Natural killer cell (primary cell): ENCODE measurements around the gene NPAS3. TPM values are rescaled to one million over a fixed set of nuclear protein-coding genes. Genes with fewer than 3 reads are reported as not detected.

Source experiments
- ATAC-seq, 3 donors: fragments of 150-1000 bp in 2 of 3; fragments of 200-7000 bp in 1 of 3; cut with Tn5 transposase; 1 replicate in 1 of 3; 2 replicates in 2 of 3; pipeline ENCODE4 v1.10.0; 2021; ENCODE audit warnings: mild to moderate bottlenecking in 2 of 3, moderate library complexity in 2 of 3
- DNase-seq, 2 donors: peaks; one replicate each; pipeline versions ENCODE4 v3.0.0 to v3.0.0-alpha.2; 2013 to 2021; ENCODE audit warnings: mixed read lengths in 1 of 2
- H3K27ac ChIP-seq: one replicate; pipeline ENCODE4 v1.5.1; 2013; ENCODE audit warnings: mild to moderate bottlenecking, low read length
- H3K27me3 ChIP-seq: one replicate; pipeline ENCODE4 v1.6.1; 2013; ENCODE audit warnings: low read length; ENCODE audit not compliant: control insufficient read depth, insufficient read depth
- H3K36me3 ChIP-seq: one replicate; pipeline ENCODE4 v1.6.1; 2013; ENCODE audit warnings: low read length; ENCODE audit not compliant: control insufficient read depth, insufficient read depth
- H3K4me1 ChIP-seq: one replicate; pipeline ENCODE4 v1.6.1; 2013; ENCODE audit warnings: low read length; ENCODE audit not compliant: control insufficient read depth, insufficient read depth
- H3K4me3 ChIP-seq: one replicate; pipeline ENCODE4 v1.5.1; 2013; ENCODE audit warnings: low read length
- H3K9me3 ChIP-seq: one replicate; pipeline ENCODE4 v1.6.1; 2013; ENCODE audit warnings: low read length; ENCODE audit not compliant: control insufficient read depth, insufficient read depth
- H3K27ac Mint-ChIP-seq, 2 donors: one replicate each; pipeline ENCODE4 v1.8.0; 2022; ENCODE audit warnings: mild to moderate bottlenecking in 2 of 2, mixed read lengths in 2 of 2, moderate library complexity in 1 of 2
- H3K27me3 Mint-ChIP-seq, 2 donors: one replicate each; pipeline ENCODE4 v1.8.0; 2022; ENCODE audit warnings: low read depth in 2 of 2, mixed read lengths in 2 of 2
- H3K36me3 Mint-ChIP-seq: one replicate; pipeline ENCODE4 v1.8.0; 2022; ENCODE audit warnings: mixed read lengths
- H3K4me1 Mint-ChIP-seq, 2 donors: one replicate each; pipeline ENCODE4 v1.8.0; 2022; ENCODE audit warnings: mixed read lengths in 2 of 2
- H3K4me3 Mint-ChIP-seq: one replicate; pipeline ENCODE4 v1.8.0; 2022; ENCODE audit warnings: mild to moderate bottlenecking, moderate library complexity, mixed read lengths
- H3K9me3 Mint-ChIP-seq, 2 donors: one replicate each; pipeline ENCODE4 v1.8.0; 2022; ENCODE audit warnings: mixed read lengths in 2 of 2
- WGBS: methylation state at CpG from one replicate; pipeline ENCODE4 v1.1.7; 2013; ENCODE audit warnings: missing lambda C conversion rate; ENCODE audit not compliant: insufficient coverage; 5-methylcytosine and 5-hydroxymethylcytosine counted together
- intact Hi-C: fragments of 100-400 bp; cut with micrococcal nuclease; formaldehyde crosslinking; loops from one replicate; pipeline ENCODE4 v1.14.2; 2022
- total RNA-seq, 4 donors: library from RNA; stranded (reverse); fragments of 120-200 nt in 1 of 4; gene quantifications; one replicate each; pipeline versions ENCODE4 v1.2.3 to v1.2.4, GENCODE V29; 2013 to 2022
- TF ChIP-seq, protein P1 (sequence below): fragments of 200-600 bp; IDR thresholded peaks from one replicate; pipeline ENCODE4 v1.8.0; 2022; ENCODE audit warnings: antibody characterized with exemption

The NPAS3 gene
- total RNA-seq, 3 donors from 2014 or later (not counting 1 experiment from before 2014, with no cell fraction given): not detected

DNA sequence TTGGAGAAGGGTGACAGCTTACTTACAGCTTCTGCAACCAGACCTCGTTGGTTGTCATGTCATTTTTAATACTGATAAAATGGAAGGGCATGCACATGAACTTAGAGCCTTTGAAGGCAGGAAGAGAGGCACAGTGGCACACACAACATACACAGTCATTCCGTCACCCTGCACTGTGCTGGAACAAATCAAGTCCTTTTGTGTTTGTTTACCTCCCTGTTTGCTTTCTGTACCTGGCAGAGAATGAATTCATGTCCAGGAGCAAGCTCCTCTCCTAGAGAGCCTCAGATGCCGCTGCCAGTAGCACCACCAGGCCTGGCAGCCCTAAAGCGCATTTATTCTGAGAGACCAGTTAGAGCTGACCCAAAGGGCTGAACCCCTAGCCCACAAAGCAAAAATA, 551.9 kb downstream of the NPAS3 start:
- no peaks in the 10 kb centered on the region for H3K36me3 ChIP-seq
- Mint-ChIP-seq H3K4me3 (no peak overlapping the region), H3K4me1 (no peaks in the 10 kb centered on the region), H3K27ac (no peak overlapping the region), H3K27me3 (peaks cover 0 to 2% of the 10 kb centered on the region in 2 donors), H3K36me3 (peaks cover 8% of the 10 kb centered on the region), H3K9me3 (peaks cover 6 to 13% of the 10 kb centered on the region in 2 donors)
- no peak overlapping the region for H3K27ac ChIP-seq
- no peaks in the 10 kb centered on the region for H3K4me1 ChIP-seq
- TF ChIP-seq, protein P1, sequence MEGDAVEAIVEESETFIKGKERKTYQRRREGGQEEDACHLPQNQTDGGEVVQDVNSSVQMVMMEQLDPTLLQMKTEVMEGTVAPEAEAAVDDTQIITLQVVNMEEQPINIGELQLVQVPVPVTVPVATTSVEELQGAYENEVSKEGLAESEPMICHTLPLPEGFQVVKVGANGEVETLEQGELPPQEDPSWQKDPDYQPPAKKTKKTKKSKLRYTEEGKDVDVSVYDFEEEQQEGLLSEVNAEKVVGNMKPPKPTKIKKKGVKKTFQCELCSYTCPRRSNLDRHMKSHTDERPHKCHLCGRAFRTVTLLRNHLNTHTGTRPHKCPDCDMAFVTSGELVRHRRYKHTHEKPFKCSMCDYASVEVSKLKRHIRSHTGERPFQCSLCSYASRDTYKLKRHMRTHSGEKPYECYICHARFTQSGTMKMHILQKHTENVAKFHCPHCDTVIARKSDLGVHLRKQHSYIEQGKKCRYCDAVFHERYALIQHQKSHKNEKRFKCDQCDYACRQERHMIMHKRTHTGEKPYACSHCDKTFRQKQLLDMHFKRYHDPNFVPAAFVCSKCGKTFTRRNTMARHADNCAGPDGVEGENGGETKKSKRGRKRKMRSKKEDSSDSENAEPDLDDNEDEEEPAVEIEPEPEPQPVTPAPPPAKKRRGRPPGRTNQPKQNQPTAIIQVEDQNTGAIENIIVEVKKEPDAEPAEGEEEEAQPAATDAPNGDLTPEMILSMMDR: no peak
- no peak overlapping the region for H3K4me3 ChIP-seq
- DNase-seq (no peak), ATAC-seq (no peak)
- intact Hi-C loops: no loop called here
- no peaks in the 10 kb centered on the region for H3K9me3 ChIP-seq
- H3K27me3 ChIP-seq: no peaks in the 10 kb centered on the region
- WGBS: 83% methylated on average over 4 of the region's 4 CpGs

DNA sequence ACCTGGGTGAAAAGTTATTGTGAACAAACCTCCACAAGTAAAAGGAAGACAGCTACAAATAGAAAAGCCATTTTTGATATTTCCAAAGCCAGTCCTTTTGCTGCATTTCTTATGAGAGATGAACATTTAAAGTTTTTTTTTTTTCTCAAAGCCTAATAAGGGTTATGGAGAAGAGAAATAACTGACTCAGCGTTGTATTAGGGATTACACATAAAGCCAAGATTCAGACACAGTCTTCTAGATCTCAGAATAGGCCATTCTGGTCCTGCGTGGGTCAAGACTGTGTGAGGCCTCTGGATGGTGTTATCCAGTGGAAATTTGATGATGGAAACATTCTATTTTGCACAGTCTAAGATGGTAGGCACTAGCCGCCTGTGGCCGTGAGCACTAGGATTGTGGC, 552.4 kb downstream of the NPAS3 start:
- ATAC-seq (no peak), DNase-seq (no peak)
- Mint-ChIP-seq H3K9me3 (peaks cover 7 to 16% of the 10 kb centered on the region in 2 donors), H3K4me3 (no peak overlapping the region), H3K4me1 (no peaks in the 10 kb centered on the region), H3K36me3 (peaks cover 13% of the 10 kb centered on the region), H3K27me3 (peaks cover 0 to 2% of the 10 kb centered on the region in 2 donors), H3K27ac (no peak overlapping the region)
- Histone ChIP-seq H3K36me3 (no peaks in the 10 kb centered on the region), H3K27ac (no peak overlapping the region), H3K4me1 (no peaks in the 10 kb centered on the region), H3K27me3 (no peaks in the 10 kb centered on the region), H3K9me3 (no peaks in the 10 kb centered on the region), H3K4me3 (no peak overlapping the region)
- WGBS: 93% methylated on average over 4 of the region's 4 CpGs
- TF ChIP-seq, protein P1: no peak
- intact Hi-C loops: no loop called here

DNA sequence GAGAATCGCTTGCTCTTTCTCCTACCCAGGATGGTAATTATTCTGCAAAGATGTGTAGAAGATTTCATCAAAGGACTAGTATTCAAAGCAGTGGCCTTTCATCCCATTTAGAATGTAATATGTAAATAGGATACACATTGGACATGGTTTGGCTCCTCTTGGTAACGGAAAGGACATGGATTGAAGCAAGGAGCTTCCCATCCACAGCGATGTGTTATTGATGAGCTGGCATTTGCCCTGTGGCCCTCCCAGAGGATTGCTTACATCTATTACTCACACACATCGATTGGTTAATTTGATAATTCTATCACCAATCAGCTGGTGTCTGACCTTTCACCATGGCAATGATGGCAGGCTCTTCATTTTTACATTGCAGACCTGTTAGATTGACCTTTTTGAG, 553.8 kb downstream of the NPAS3 start:
- 88% methylated on average over 4 of the region's 4 CpGs for WGBS
- ATAC-seq (no peak), DNase-seq (no peak)
- Mint-ChIP-seq H3K36me3 (peaks cover 13% of the 10 kb centered on the region), H3K4me1 (no peaks in the 10 kb centered on the region), H3K4me3 (no peak overlapping the region), H3K9me3 (peaks cover 9 to 16% of the 10 kb centered on the region in 2 donors), H3K27ac (no peak overlapping the region), H3K27me3 (peaks cover 0 to 2% of the 10 kb centered on the region in 2 donors)
- H3K27ac ChIP-seq: no peak overlapping the region
- H3K4me3 ChIP-seq: no peak overlapping the region
- intact Hi-C loops: no loop called here
- TF ChIP-seq, protein P1: no peak
- no peaks in the 10 kb centered on the region for H3K9me3 ChIP-seq
- no peaks in the 10 kb centered on the region for H3K36me3 ChIP-seq
- H3K27me3 ChIP-seq: no peaks in the 10 kb centered on the region
- no peaks in the 10 kb centered on the region for H3K4me1 ChIP-seq

DNA sequence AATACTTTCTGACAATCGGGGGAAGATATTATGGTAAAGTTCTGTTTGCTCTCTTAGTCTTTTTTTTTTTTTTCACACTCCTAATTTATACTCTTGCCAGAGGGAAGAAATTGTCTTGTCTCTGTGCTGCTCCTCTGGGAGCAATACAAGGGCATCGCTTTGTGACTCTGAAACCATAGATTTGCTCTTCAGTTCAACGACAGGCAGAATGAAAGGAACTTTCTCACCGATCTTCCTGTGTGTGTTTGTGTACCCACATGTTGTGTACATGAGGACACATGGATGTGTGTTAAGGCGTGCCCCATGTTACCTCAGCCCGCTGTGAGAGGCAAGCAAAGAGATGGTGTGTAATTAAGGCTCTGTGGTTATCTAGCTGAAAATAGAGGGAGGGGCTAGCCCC, 554.6 kb downstream of the NPAS3 start:
- Mint-ChIP-seq H3K4me1 (no peaks in the 10 kb centered on the region), H3K9me3 (peaks cover 9 to 13% of the 10 kb centered on the region in 2 donors), H3K36me3 (peaks cover 13% of the 10 kb centered on the region), H3K27me3 (peaks cover 0 to 2% of the 10 kb centered on the region in 2 donors), H3K27ac (no peak overlapping the region), H3K4me3 (no peak overlapping the region)
- no peak overlapping the region for H3K4me3 ChIP-seq
- no peaks in the 10 kb centered on the region for H3K27me3 ChIP-seq
- no peaks in the 10 kb centered on the region for H3K9me3 ChIP-seq
- 94% methylated on average over 5 of the region's 6 CpGs for WGBS
- ATAC-seq (no peak), DNase-seq (no peak)
- H3K27ac ChIP-seq: no peak overlapping the region
- H3K4me1 ChIP-seq: no peaks in the 10 kb centered on the region
- no peaks in the 10 kb centered on the region for H3K36me3 ChIP-seq
- intact Hi-C loops: no loop called here
- TF ChIP-seq, protein P1: no peak
